ENCODE data around the gene COL18A1. TPM values are rescaled to one million over a fixed set of nuclear protein-coding genes. Genes with fewer than 3 reads are reported as not detected.

The COL18A1 gene
- total and polyA plus RNA-seq, 2 donors from 2014 or later: 150 to 316 TPM

DNA sequence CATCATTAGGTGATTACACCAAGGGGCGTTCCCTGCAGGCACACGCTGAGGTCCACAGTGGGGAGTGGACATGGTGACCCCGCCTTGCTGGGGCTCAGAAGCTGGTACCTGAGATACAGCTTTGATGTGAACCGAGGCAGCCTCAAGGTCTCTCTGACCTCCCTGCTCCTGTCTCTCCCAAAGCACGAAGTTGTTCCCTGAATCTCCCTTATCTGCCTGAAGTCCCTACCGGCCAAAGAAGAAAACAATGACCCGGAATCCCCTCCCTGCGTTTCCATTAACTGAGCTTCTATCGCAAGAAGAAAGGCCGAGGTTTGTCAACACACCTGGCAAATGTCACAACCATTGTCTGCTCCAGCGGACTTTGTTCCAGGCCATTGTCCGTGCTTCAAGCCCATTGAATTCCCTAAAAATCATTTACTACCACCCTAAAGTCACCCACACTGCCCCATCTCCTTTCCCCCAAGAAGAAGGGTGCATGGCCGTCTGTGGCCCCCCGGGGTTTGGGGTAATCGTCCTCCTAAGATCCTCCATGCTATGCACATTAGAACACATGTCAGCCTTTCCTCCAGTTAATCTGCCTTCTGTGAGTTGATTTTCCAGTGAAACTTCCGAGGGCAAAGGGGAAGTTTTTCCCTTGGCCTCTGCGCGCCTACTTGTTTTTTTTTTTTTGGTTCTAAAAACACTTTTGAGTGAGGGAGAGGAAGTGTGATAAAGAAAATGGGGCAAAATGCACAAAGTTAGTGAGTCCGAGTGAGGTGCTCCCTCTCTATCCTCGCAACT, 48.1 kb upstream of the COL18A1 start:
- DNase-seq (peak in 1 of 5 donors; percentile 43), FAIRE-seq (no peak)
- no peak overlapping the region for H3K9ac ChIP-seq (ENCODE audit: low read length in 3 of 3)
- H3K36me3 ChIP-seq (ENCODE audit: control insufficient read depth in 2 of 3, insufficient read depth in 3 of 3, low read length in 3 of 3): no peaks in the 10 kb centered on the region
- H3K27ac ChIP-seq (ENCODE audit: low read depth in 2 of 2, low read length in 2 of 2): peak overlapping the region; percentile 79 to 81
- no peak overlapping the region for H3K4me3 ChIP-seq (ENCODE audit: low read length in 3 of 3)
- no peaks in the 10 kb centered on the region for H3K27me3 ChIP-seq (ENCODE audit: control insufficient read depth, insufficient read depth, low read length)
- TF ChIP-seq, protein P1, sequence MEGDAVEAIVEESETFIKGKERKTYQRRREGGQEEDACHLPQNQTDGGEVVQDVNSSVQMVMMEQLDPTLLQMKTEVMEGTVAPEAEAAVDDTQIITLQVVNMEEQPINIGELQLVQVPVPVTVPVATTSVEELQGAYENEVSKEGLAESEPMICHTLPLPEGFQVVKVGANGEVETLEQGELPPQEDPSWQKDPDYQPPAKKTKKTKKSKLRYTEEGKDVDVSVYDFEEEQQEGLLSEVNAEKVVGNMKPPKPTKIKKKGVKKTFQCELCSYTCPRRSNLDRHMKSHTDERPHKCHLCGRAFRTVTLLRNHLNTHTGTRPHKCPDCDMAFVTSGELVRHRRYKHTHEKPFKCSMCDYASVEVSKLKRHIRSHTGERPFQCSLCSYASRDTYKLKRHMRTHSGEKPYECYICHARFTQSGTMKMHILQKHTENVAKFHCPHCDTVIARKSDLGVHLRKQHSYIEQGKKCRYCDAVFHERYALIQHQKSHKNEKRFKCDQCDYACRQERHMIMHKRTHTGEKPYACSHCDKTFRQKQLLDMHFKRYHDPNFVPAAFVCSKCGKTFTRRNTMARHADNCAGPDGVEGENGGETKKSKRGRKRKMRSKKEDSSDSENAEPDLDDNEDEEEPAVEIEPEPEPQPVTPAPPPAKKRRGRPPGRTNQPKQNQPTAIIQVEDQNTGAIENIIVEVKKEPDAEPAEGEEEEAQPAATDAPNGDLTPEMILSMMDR (IDR thresholded peaks at IDR 0.05; ENCODE audit: borderline replicate concordance, extremely low read depth, insufficient read depth): no peak
- no peaks in the 10 kb centered on the region for H3K9me3 ChIP-seq (ENCODE audit: control insufficient read depth in 2 of 3, insufficient read depth in 1 of 3, low read length in 3 of 3)
- H3K4me1 ChIP-seq (ENCODE audit: control insufficient read depth in 2 of 3, insufficient read depth in 2 of 3, low read depth in 1 of 3, low read length in 3 of 3): peaks cover 0 to 8% (median 6%) of the 10 kb centered on the region in 3 donors
- intact Hi-C loops (cut with DNase I): no loop called here

DNA sequence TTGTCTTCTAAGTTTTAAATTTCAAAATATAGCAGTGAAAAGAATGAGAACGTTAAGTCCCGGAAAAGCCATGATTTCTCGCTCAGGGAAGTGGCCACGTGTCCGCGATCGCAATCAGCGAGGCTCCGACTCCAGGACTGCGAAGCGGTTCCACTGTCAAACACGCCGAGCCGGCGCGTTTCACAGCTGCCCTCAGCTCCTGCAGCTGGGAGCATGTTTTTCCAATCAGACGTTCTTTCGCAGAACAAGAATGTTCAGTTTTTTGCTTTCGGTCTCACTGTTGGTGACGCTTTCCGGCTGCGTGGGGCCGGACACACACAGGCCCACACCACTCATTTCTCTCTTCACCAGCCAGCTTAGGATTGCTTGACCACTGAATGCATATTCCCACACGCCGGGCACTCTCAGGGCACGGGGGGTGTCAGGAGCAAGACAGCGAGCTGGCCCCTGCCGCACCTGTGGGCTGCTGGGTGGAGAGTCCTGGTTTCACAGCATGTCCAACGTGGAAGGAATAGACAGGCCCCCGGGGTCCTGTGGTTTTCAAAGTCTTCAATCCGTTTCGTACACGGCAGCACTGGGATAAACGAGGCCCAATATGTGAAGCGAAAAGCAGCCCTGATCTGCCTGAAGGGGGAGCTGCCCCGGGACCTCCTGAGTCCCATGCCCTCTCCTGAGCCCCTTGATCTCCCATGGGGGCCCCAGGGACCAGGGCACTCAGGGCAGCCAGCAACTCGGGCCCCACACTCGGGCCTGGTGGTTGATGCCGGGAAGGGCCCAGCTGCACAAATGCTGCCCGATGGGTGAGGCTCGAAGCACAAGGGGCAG, 47.3 kb upstream of the COL18A1 start:
- FAIRE-seq: no peak
- H3K9ac ChIP-seq (ENCODE audit: low read length in 3 of 3): no peak overlapping the region
- peak; percentile 57 to 86 (median 80) for DNase-seq

DNA sequence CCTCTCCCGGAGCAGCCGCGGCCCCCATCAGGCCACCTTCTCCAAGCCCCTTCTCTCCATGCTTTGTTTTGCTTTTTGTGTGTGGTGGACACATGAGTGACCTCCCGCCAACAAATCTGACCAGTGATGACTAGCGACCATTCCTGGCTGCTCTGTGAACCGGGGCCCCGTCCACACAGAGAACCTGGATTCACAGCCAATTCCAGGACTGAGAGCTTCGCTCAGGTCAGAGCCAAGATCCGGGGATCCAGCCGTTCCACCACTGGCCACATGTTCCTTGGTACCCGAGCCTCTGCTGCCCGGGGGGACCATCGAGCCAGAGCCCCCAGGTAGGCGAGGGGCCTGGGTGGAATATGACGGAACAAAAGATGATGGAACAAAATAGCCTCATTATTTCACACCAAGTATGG, 46.7 kb upstream of the COL18A1 start:
- FAIRE-seq (no peak), DNase-seq (peak in 1 of 5 donors; percentile 50)
- Histone ChIP-seq H3K4me1 (ENCODE audit: control insufficient read depth in 2 of 3, insufficient read depth in 2 of 3, low read depth in 1 of 3, low read length in 3 of 3) (peaks cover under 1 to 6% (median 6%) of the 10 kb centered on the region in 3 donors), H3K27ac (ENCODE audit: low read depth in 2 of 2, low read length in 2 of 2) (peak overlapping the region; percentile 79 to 81), H3K36me3 (ENCODE audit: control insufficient read depth in 2 of 3, insufficient read depth in 3 of 3, low read length in 3 of 3) (no peaks in the 10 kb centered on the region), H3K9ac (ENCODE audit: low read length in 3 of 3) (no peak overlapping the region), H3K9me3 (ENCODE audit: control insufficient read depth in 2 of 3, insufficient read depth in 1 of 3, low read length in 3 of 3) (no peaks in the 10 kb centered on the region), H3K27me3 (ENCODE audit: control insufficient read depth, insufficient read depth, low read length) (no peaks in the 10 kb centered on the region), H3K4me3 (ENCODE audit: low read length in 3 of 3) (no peak overlapping the region)
- TF ChIP-seq, protein P1 (IDR thresholded peaks at IDR 0.05; ENCODE audit: borderline replicate concordance, extremely low read depth, insufficient read depth): no peak
- intact Hi-C loops (cut with DNase I): no loop called here

More for the DNA sequence above, 47.3 kb upstream of the COL18A1 start:
- H3K9me3 ChIP-seq (ENCODE audit: control insufficient read depth in 2 of 3, insufficient read depth in 1 of 3, low read length in 3 of 3): no peaks in the 10 kb centered on the region
- no peak overlapping the region for H3K4me3 ChIP-seq (ENCODE audit: low read length in 3 of 3)
- no peaks in the 10 kb centered on the region for H3K27me3 ChIP-seq (ENCODE audit: control insufficient read depth, insufficient read depth, low read length)
- peaks cover 0 to 6% (median 6%) of the 10 kb centered on the region in 3 donors for H3K4me1 ChIP-seq (ENCODE audit: control insufficient read depth in 2 of 3, insufficient read depth in 2 of 3, low read depth in 1 of 3, low read length in 3 of 3)
- intact Hi-C loops (cut with DNase I): no loop called here
- H3K27ac ChIP-seq (ENCODE audit: low read depth in 2 of 2, low read length in 2 of 2): peak overlapping the region; percentile 79 to 81
- H3K36me3 ChIP-seq (ENCODE audit: control insufficient read depth in 2 of 3, insufficient read depth in 3 of 3, low read length in 3 of 3): no peaks in the 10 kb centered on the region
- TF ChIP-seq, protein P1 (IDR thresholded peaks at IDR 0.05; ENCODE audit: borderline replicate concordance, extremely low read depth, insufficient read depth): no peak

All from kidney (tissue), 14 donors.